ENCODE results near the gene FMO2.
A peak's percentile ranks its signal among the peaks of the same experiment; 100 is the strongest.

The FMO2 gene

DNA sequence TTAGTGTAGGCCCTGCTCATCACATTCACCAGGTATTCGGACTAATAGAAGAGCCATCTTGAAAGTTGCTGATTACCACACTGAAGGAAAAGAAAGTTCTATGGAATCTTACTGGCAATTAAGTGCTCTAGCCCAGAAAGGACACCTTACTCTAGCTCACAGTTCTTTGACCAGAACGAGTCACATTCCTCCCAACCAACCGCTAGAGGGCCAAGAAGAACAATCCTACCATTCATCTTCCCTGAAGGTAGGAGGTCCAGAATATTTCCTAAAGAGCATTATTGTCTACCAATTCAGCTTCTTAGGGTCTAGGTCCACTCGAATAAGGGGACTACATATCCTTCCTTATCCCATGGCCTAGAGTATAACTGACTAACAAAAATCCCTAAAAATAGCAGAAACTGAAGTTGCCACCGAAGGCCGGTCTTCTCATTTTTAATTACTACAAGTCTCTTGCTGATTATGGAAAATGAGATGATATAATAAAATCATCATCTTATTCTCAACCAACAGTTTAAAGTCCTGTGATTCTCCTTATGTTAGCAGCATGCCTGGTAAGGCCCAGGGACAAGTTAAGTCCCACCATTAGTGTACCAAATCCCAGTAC is 60.5 kb downstream of the FMO2 start:
- Histone ChIP-seq H3K36me3 (replicated peaks; ENCODE audit: insufficient read depth, low read length) (no peaks in the 10 kb centered on the region), H4K20me1 (ENCODE audit: insufficient read depth, low read length) (no peaks in the 10 kb centered on the region), H2AFZ (ENCODE audit: low read length) (no peak overlapping the region), H3K27ac (ENCODE audit: low read length) (no peak overlapping the region), H3K27me3 (replicated peaks; ENCODE audit: insufficient read depth, low read length) (no peaks in the 10 kb centered on the region), H3K4me3 (ENCODE audit: low read length) (no peak overlapping the region), H3K9me3 (replicated peaks; ENCODE audit: insufficient read depth, low read length) (no peaks in the 10 kb centered on the region), H3K9ac (ENCODE audit: low read length) (no peak overlapping the region), H3K4me1 (ENCODE audit: low read length) (0 out of 2 replicates have a peak, but pooled peaks cover 4% of the 10 kb centered on the region), H3F3A (ENCODE audit: insufficient read depth, low read length) (no peaks in the 10 kb centered on the region), H3K79me2 (ENCODE audit: low read length) (no peaks in the 10 kb centered on the region), H3K9me2 (replicated peaks; ENCODE audit: insufficient read depth, low read length) (no peaks in the 10 kb centered on the region), H3K4me2 (ENCODE audit: low read depth, low read length) (no peak overlapping the region)
- DNase-seq: peak; percentile 78
- TF ChIP-seq EZH2 (optimal IDR thresholded peaks at IDR 0.05; ENCODE audit: low read depth, low read length): no peak
- TF ChIP-seq, protein P1, sequence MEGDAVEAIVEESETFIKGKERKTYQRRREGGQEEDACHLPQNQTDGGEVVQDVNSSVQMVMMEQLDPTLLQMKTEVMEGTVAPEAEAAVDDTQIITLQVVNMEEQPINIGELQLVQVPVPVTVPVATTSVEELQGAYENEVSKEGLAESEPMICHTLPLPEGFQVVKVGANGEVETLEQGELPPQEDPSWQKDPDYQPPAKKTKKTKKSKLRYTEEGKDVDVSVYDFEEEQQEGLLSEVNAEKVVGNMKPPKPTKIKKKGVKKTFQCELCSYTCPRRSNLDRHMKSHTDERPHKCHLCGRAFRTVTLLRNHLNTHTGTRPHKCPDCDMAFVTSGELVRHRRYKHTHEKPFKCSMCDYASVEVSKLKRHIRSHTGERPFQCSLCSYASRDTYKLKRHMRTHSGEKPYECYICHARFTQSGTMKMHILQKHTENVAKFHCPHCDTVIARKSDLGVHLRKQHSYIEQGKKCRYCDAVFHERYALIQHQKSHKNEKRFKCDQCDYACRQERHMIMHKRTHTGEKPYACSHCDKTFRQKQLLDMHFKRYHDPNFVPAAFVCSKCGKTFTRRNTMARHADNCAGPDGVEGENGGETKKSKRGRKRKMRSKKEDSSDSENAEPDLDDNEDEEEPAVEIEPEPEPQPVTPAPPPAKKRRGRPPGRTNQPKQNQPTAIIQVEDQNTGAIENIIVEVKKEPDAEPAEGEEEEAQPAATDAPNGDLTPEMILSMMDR (IDR thresholded peaks at IDR 0.05; ENCODE audit: low read length): peak; percentile 93

DNA sequence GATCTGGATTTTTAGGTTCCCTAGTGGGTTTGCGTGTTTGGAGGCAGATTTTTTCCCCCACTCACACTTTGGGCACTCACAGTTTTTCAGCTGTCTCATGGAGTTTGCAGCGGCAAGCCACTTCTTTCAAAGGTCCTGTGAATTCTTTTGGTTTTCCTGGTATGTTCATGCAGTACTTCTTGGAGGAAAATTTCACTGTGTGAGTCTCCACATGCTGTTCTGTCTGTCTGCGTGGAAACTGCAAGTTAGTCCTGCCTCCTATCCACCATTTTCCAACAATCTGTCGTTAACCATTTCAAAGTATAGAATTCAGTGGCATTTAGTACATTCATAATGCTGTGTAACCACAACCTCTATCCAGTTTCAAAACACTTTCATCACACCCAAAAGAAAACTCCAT is 62.4 kb downstream of the FMO2 start:
- Histone ChIP-seq H3K79me2 (ENCODE audit: low read length) (no peaks in the 10 kb centered on the region), H3K27ac (ENCODE audit: low read length) (no peak overlapping the region), H3K9me3 (replicated peaks; ENCODE audit: insufficient read depth, low read length) (no peaks in the 10 kb centered on the region), H3K36me3 (replicated peaks; ENCODE audit: insufficient read depth, low read length) (no peaks in the 10 kb centered on the region), H3K9me2 (replicated peaks; ENCODE audit: insufficient read depth, low read length) (no peaks in the 10 kb centered on the region), H3F3A (ENCODE audit: insufficient read depth, low read length) (peaks cover 15% of the 10 kb centered on the region), H3K9ac (ENCODE audit: low read length) (no peak overlapping the region), H4K20me1 (ENCODE audit: insufficient read depth, low read length) (no peaks in the 10 kb centered on the region), H3K4me1 (ENCODE audit: low read length) (peaks cover 12% of the 10 kb centered on the region), H2AFZ (ENCODE audit: low read length) (no peak overlapping the region), H3K4me3 (ENCODE audit: low read length) (no peak overlapping the region), H3K4me2 (ENCODE audit: low read depth, low read length) (no peak overlapping the region), H3K27me3 (replicated peaks; ENCODE audit: insufficient read depth, low read length) (no peaks in the 10 kb centered on the region)
- TF ChIP-seq EZH2 (optimal IDR thresholded peaks at IDR 0.05; ENCODE audit: low read depth, low read length) (no peak), EZH2phosphoT487 (IDR thresholded peaks at IDR 0.05; ENCODE audit: low read length) (no peak)
- TF ChIP-seq, protein P1 (IDR thresholded peaks at IDR 0.05; ENCODE audit: low read length): no peak
- no peak for DNase-seq

DNA sequence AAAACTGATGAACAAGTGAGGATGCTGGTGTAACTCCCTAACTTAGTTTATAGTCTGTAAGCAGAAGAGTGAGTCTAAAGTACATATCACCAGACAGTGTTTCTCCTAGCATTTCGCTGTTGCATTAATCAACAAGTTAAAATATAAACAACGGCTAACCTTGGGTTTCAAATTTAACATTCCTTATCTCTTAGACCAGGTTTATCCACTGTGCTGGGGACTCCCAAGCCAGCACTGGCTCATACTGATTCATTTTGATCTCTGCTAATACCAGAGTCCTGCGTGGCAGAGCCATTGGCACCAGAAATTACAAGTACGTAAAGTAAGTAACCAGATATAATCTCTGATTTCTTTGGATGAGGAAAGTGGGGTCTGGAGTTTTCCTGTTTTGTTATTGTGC is 63.2 kb downstream of the FMO2 start, which contains the start of gene FMO1:
TSS of gene FMO1 (plus strand) at position 193 of the 400 bp plus-strand sequence. CDS start 9,594 bp downstream, outside the sequence.
- DNase-seq: no peak
- Histone ChIP-seq H3K4me2 (ENCODE audit: low read depth, low read length) (no peak within 1 kb of the TSS), H2AFZ (ENCODE audit: low read length) (no peak within 1 kb of the TSS), H3K9me3 (replicated peaks; ENCODE audit: insufficient read depth, low read length) (no peaks in the 10 kb centered on the region), H3K4me3 (ENCODE audit: low read length) (no peak within 1 kb of the TSS), H3K9me2 (replicated peaks; ENCODE audit: insufficient read depth, low read length) (no peaks in the 10 kb centered on the region), H3K4me1 (ENCODE audit: low read length) (peaks cover 18% of the 10 kb centered on the region), H3K79me2 (ENCODE audit: low read length) (no peaks in the 10 kb centered on the region), H3K36me3 (replicated peaks; ENCODE audit: insufficient read depth, low read length) (no peaks in the 10 kb centered on the region), H4K20me1 (ENCODE audit: insufficient read depth, low read length) (no peaks in the 10 kb centered on the region), H3F3A (ENCODE audit: insufficient read depth, low read length) (peaks cover 23% of the 10 kb centered on the region), H3K9ac (ENCODE audit: low read length) (no peak within 1 kb of the TSS), H3K27ac (ENCODE audit: low read length) (no peak within 1 kb of the TSS), H3K27me3 (replicated peaks; ENCODE audit: insufficient read depth, low read length) (no peaks in the 10 kb centered on the region)
- TF ChIP-seq, protein P1 (IDR thresholded peaks at IDR 0.05; ENCODE audit: low read length): no peak
- TF ChIP-seq EZH2phosphoT487 (IDR thresholded peaks at IDR 0.05; ENCODE audit: low read length): no peak
- no peak for TF ChIP-seq EZH2 (optimal IDR thresholded peaks at IDR 0.05; ENCODE audit: low read depth, low read length)
